Activated naive CD8-positive, alpha-beta T cell treated with anti-CD3 and anti-CD28 coated beads, Interleukin-2, amount 10 ng/mL, durations not matched to agents 7 days and 5 days (primary cell): ENCODE results near the gene CYP2W1. TPM values are rescaled to one million over a fixed set of nuclear protein-coding genes. Genes with fewer than 3 reads are reported as not detected.

ENCODE experiments used
- ATAC-seq: fragments of 150-1000 bp; cut with Tn5 transposase; one replicate; pipeline ENCODE4 v1.10.0; 2021; ENCODE audit warnings: low read depth, moderate library complexity
- POLR2A ChIA-PET: fragments of 350-600 bp; sonication (Branson Sonifier 250); formaldehyde crosslinking; loops from one replicate; lab custom pipeline; 2021; ENCODE audit warnings: antibody characterized with exemption; lab: Charles Lee
- DNase-seq: peaks from one replicate; pipeline ENCODE4 v3.0.0; 2021
- H3K27ac Mint-ChIP-seq: one replicate; pipeline ENCODE4 v1.8.0; 2022; ENCODE audit warnings: mild to moderate bottlenecking, mixed read lengths
- H3K27me3 Mint-ChIP-seq: one replicate; pipeline ENCODE4 v1.8.0; 2022; ENCODE audit warnings: mild to moderate bottlenecking, moderate library complexity, mixed read lengths
- H3K36me3 Mint-ChIP-seq: one replicate; pipeline ENCODE4 v1.8.0; 2021; ENCODE audit warnings: mild to moderate bottlenecking, mixed read lengths
- H3K4me1 Mint-ChIP-seq: one replicate; pipeline ENCODE4 v1.8.0; 2021; ENCODE audit warnings: mixed read lengths
- H3K4me3 Mint-ChIP-seq: one replicate; pipeline ENCODE4 v1.8.0; 2022; ENCODE audit warnings: mild to moderate bottlenecking, moderate library complexity, mixed read lengths
- H3K9me3 Mint-ChIP-seq: one replicate; pipeline ENCODE4 v1.8.0; 2021; ENCODE audit warnings: mixed read lengths
- total RNA-seq, 2 experiments: library from RNA; stranded (reverse); gene quantifications; one replicate each; pipeline ENCODE4 v1.2.3, GENCODE V29; 2021

Gene CYP2W1
- total RNA-seq, 2 experiments from 2014 or later, result not detected

DNA sequence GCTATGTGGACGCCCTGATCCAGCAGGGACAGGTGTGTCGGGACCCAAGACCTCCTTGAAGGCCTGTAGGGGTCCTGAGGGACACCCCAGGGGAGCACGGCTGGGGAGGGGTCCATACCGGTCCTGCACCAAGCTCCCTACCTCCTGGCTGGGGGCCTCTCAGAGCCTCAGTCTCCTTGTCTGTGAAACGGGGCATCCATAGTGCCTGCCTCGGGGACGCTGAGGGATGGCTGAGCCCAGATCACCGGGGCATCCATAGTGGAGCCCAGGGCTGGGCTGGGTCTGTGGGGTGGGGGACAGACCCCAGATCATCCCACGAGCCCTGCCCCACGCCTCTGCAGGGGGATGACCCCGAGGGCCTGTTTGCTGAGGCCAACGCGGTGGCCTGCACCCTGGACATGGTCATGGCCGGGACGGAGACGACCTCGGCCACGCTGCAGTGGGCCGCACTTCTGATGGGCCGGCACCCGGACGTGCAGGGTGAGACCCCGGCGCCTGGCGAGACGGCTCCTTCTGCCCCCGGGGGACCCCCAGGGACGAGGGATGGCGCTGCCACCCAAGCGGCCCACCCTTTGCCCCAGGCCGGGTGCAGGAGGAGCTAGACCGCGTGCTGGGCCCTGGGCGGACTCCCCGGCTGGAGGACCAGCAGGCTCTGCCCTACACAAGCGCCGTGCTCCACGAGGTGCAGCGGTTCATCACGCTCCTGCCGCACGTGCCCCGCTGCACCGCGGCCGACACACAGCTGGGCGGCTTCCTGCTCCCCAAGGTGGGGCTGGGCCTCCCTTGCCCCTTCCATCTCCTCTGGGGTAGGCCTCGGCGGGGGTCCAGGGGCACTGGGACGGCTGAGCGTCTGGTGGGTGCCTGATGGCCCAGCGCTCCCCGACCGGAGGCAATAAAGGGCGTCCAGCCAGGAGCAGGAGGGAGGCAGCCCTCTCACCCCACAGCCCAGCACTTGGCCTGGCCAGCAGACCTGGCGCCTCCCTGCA lies 4.1 kb downstream of the CYP2W1 start:
- Mint-ChIP-seq H3K36me3 (no peaks in the 10 kb centered on the region), H3K4me1 (no peaks in the 10 kb centered on the region), H3K9me3 (no peaks in the 10 kb centered on the region), H3K27ac (no peak overlapping the region), H3K4me3 (no peak overlapping the region), H3K27me3 (no peaks in the 10 kb centered on the region)
- POLR2A ChIA-PET, result no interaction called here
- ATAC-seq (no peak), DNase-seq (peak; percentile 29)

GRCh38 chr7:987909-988308 lies 4.9 kb downstream of the CYP2W1 start:
- ATAC-seq, result no peak
- Mint-ChIP-seq H3K27ac (no peak overlapping the region), H3K4me1 (peaks cover under 1% of the 10 kb centered on the region), H3K9me3 (no peaks in the 10 kb centered on the region), H3K4me3 (no peak overlapping the region), H3K36me3 (no peaks in the 10 kb centered on the region), H3K27me3 (no peaks in the 10 kb centered on the region)
- POLR2A ChIA-PET, result interaction anchor here (0.6 kb wide), 2 partner anchors 18 to 1361 kb away, joined by 3 to 5 read pairs; no protein-coding TSS in a partner anchor
- no peak for DNase-seq

DNA sequence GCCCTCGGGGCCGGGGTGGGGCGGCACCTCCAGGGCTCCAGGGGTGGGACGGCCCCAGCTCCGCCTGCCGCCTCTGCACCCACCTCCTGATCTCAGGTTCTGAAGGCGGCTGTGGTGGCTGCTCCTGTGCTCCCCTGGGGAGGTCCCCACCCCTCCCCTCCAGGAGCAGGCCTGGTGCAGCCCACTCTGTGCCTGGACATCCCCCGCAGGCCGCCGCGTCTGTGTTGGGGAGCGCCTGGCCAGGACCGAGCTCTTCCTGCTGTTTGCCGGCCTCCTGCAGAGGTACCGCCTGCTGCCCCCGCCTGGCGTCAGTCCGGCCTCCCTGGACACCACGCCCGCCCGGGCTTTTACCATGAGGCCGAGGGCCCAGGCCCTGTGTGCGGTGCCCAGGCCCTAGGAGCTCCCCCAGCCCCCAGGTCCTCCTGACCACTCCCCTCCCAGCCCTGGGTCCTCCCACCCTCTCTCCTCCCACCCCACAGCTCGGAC lies 5.5 kb downstream of the CYP2W1 start:
- POLR2A ChIA-PET, result interaction anchor here (0.6 to 0.9 kb wide), 3 partner anchors 13 to 1360 kb away, joined by 3 to 5 read pairs (median 4); partner anchors contain the start of gene COX19
- H3K36me3 Mint-ChIP-seq, result no peaks in the 10 kb centered on the region

GRCh38 chr7:988963-989529 lies 6.1 kb downstream of the CYP2W1 start:
- H3K27ac Mint-ChIP-seq, result no peak overlapping the region
- H3K4me3 Mint-ChIP-seq, result no peak overlapping the region
- no peaks in the 10 kb centered on the region for H3K27me3 Mint-ChIP-seq
- peaks cover 3% of the 10 kb centered on the region for H3K4me1 Mint-ChIP-seq
- POLR2A ChIA-PET, result interaction anchor here (0.9 kb wide), 1 partner anchor 14 kb away, joined by 4 read pairs; the partner anchor contains the start of gene COX19
- DNase-seq (no peak), ATAC-seq (no peak)
- H3K9me3 Mint-ChIP-seq, result no peaks in the 10 kb centered on the region
- H3K36me3 Mint-ChIP-seq, result no peaks in the 10 kb centered on the region

More for the DNA sequence above, 5.5 kb downstream of the CYP2W1 start:
- DNase-seq (peak; percentile 34), ATAC-seq (no peak)
- Mint-ChIP-seq H3K4me3 (no peak overlapping the region), H3K4me1 (peaks cover 3% of the 10 kb centered on the region), H3K9me3 (no peaks in the 10 kb centered on the region), H3K27ac (no peak overlapping the region), H3K27me3 (no peaks in the 10 kb centered on the region)

DNA sequence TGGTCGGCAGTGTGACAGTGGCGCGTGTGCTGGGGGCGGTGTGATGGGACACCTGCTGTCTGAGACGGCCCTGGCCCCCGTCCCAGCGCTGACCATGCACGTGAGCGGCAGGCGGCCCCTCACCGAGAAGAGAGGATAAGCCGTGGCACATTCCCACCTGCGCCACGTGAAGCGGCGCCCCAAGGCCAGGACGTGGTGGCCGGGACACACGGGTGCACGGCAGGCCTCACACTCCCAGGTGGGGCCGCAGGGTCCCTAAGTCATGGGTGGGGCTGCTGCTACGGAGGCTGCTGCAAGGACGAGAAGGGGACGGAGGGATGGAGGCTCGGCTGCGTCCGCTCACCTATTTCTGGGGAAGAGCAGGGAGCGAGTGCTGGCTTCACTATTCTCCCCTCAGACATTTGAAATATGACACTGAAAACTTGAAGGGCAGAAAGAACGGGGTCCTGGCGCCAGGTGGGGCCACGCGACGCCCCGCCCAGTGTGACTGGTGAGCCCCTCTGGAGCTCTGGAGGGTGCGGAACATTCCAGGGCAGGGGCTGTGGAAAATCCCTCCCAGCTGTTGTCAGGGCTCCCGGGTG lies 7.5 kb downstream of the CYP2W1 start:
- no peak for DNase-seq
- no peaks in the 10 kb centered on the region for H3K36me3 Mint-ChIP-seq
- H3K4me3 Mint-ChIP-seq, result no peak overlapping the region
- H3K27ac Mint-ChIP-seq, result no peak overlapping the region
- no peaks in the 10 kb centered on the region for H3K27me3 Mint-ChIP-seq
- peaks cover 3% of the 10 kb centered on the region for H3K4me1 Mint-ChIP-seq
- no peak for ATAC-seq
- no peaks in the 10 kb centered on the region for H3K9me3 Mint-ChIP-seq
- POLR2A ChIA-PET, result no interaction called here

DNA sequence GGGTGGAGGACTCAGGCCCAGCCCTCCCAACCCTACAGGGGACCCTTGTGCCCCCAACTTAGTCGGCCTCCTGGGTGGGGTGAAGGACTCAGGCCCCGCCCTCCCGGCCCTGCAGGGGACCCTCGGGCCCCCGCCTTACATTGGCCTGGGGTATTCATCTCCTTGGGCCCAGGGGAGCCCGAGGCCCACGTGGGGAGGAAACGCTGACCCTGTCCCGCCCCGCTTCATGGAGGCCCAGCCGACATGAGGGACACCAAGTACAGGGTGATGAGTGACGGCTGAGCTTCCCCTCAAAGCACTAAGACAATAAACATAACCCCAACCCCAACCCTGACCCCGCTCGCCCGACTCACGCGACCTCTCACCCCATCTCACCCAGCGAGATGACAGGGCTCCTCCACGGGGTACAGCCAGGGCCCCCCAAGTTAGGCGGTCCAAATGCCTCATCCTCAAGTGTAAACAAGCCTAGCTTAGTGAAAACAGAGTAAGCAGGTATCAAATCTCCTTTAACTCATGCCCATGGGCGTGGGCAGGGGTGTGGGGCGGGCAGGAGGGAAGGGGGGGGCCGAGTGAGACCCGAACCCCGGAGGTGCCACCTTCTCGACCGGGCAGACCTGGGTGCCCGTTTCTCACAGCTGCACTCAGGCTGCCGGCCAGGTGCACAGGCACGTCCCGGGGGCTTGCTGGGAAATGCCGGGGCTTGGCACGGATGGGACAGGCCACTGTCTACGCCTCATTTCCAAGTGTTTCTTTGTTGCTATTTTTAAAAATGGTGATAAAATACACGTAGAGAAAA lies 8.2 kb downstream of the CYP2W1 start:
- Mint-ChIP-seq H3K27me3 (no peaks in the 10 kb centered on the region), H3K27ac (no peak overlapping the region), H3K9me3 (no peaks in the 10 kb centered on the region), H3K4me1 (peaks cover 3% of the 10 kb centered on the region), H3K4me3 (no peak overlapping the region), H3K36me3 (no peaks in the 10 kb centered on the region)
- ATAC-seq, result no peak
- DNase-seq, result no peak
- POLR2A ChIA-PET, result no interaction called here

DNA sequence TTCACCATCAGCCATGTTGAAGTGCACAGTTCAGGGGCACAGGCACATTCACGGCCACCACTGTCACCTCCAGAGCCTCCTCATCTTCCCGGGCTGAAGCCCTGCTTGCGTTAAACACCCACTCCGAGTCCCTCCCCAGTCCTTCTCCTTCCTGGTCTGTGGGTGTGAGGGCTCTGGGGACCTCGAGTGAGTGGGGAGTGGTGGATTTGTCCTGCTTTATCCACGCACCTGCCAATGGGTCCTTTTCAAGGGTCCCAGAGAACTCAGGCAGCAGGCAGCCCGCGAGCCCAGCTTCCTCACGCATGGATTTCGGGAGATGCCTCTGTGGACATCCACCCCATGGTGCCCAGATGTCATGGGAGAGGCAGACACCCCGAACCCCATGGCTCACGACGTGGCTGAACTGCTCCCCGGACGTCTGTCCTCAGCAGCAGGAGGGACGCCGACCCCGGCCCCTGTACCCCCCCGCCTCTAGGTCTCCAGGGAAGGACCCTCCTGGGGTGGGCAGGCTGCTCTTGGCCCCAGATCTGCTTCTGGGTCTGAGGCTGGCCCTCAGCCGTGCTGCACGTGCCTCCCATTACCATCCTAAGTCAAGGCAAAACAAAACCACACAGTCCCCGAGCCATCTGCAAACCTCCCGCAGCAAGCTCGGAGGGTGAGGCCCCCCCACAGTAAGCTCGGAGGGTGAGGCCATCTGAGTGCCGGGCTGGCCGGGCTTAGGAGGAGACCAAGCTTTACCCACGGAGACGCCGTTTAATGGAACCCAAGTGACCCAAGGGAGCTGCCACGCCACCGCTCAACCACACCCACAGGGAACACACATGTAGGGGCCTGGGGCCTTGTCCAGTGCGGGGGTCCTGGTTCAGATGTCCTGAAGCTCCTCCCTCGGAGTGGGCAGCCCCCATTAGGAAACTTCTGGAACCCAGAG lies 9.0 kb downstream of the CYP2W1 start:
- Mint-ChIP-seq H3K27ac (no peak overlapping the region), H3K4me1 (peaks cover 3% of the 10 kb centered on the region), H3K36me3 (no peaks in the 10 kb centered on the region), H3K27me3 (no peaks in the 10 kb centered on the region), H3K4me3 (no peak overlapping the region), H3K9me3 (no peaks in the 10 kb centered on the region)
- DNase-seq, result peak; percentile 30
- ATAC-seq, result no peak
- POLR2A ChIA-PET, result interaction anchor here (1.4 kb wide), 1 partner anchor 17 kb away, joined by 7 read pairs; the partner anchor contains the start of gene COX19

DNA sequence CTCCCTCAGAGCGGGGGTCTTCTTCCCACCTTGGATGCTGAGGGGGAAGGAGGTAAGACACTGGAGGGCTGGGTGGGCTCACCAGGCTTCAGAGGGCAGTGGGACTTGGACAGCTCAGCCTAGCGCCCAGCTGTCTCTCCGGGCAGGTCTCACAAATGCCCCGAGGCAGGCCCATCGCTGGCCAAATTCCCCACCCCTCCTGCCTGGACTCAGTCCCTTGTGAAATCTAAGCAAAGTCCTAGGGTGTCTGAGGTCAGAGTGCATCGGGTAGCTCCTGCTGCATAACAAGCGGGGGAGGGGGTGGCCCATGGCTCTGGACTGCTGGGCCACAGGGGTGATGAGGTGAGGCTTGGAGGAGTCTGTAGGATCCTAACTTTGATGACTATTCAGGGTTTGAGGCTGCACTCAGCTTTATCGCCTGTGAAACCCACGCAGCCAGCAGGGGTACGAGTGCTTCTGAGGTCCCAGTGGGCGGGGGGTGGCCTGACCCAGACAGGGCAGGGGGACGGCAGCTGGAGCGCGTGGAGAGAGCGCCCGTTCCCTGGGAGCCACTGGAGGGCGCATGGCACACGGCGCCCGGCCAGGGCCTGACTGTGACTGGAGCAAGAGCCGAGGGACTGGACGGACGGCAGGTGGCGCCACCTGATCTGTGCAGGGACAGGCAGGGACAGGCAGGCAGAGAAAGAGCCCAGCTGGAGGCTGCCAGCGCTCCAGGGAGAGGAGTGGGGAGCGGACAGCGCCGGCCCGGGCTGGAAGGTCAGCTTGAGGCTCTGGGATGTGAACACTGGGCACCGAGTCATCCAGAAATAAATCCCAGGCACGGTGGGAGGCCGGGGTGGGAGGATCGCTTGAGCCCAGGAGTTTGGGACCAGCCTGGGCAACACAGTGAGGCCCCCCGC lies 10.0 kb downstream of the CYP2W1 start:
- POLR2A ChIA-PET, result interaction anchor here (1.0 to 2.3 kb wide), 5 partner anchors 18 to 182 kb away, joined by 3 to 26 read pairs (median 3); partner anchors contain the start of genes COX19 and GPR146
- Mint-ChIP-seq H3K4me3 (no peak overlapping the region), H3K4me1 (peaks cover 3% of the 10 kb centered on the region), H3K27me3 (no peaks in the 10 kb centered on the region), H3K36me3 (no peaks in the 10 kb centered on the region), H3K27ac (no peak overlapping the region), H3K9me3 (no peaks in the 10 kb centered on the region)
- ATAC-seq, result peak; percentile 99
- DNase-seq, result peak; percentile 94

DNA sequence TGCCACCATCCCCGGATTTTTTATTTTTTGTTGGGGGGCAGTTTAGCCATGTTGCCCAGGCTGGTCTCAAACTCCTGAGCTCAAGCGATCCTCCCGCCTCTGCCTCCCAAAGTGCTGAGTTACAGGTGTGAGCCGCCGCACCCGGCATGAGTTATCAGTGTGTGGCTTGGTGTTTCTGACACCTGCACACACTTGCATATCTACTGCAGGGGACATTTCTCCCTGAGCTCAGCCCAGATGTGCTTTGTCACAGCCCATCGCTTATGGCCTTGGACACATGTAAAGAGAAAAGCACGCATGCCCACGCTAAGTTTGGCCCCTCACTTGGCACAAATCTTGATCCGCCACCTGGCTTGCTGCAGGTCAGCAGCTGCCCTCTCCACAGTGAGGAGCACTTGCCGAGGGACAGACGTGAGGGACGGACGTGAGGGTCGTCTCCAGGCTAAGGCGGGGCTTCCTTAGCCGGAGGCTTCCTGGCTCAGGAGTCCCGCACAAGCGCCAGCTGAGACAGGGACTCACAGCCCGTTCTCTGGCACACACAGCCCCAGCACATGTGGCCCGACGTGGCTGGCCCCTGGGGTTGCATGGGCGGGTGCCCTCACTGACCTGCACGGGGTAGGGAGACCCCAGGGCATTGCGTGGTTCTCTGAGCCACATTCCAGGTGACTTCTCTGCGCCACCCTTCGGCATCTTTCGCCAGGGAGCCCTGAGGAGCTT lies 11.8 kb downstream of the CYP2W1 start:
- ATAC-seq, result no peak
- Mint-ChIP-seq H3K27ac (no peak overlapping the region), H3K4me1 (peaks cover 3% of the 10 kb centered on the region), H3K36me3 (no peaks in the 10 kb centered on the region), H3K27me3 (no peaks in the 10 kb centered on the region), H3K9me3 (no peaks in the 10 kb centered on the region), H3K4me3 (no peak overlapping the region)
- POLR2A ChIA-PET, result interaction anchor here (1.1 to 2.3 kb wide), 2 partner anchors 20 to 71 kb away, joined by 3 to 26 read pairs; partner anchors contain the start of gene COX19
- peak; percentile 30 for DNase-seq

- Mint-ChIP-seq H3K4me3 (no peak overlapping the region), H3K27me3 (no peaks in the 10 kb centered on the region), H3K9me3 (no peaks in the 10 kb centered on the region), H3K4me1 (peaks cover 3% of the 10 kb centered on the region), H3K36me3 (no peaks in the 10 kb centered on the region), H3K27ac (no peak overlapping the region)
- DNase-seq, result no peak
- POLR2A ChIA-PET, result no interaction called here
- no peak for ATAC-seq
Measured at GRCh38 chr7:995571-995970, 12.6 kb downstream of the CYP2W1 start.
